Tibial nerve (tissue), 4 donors: ENCODE results near the gene RELA. TPM values are rescaled to one million over a fixed set of nuclear protein-coding genes. Genes with fewer than 3 reads are reported as not detected.
A peak's percentile ranks its signal among the peaks of the same experiment; 100 is the strongest.

Experiments used
- DNase-seq, 2 donors: peaks; one replicate each; pipeline ENCODE4 v3.0.0-alpha.2; 2019; ENCODE audit warnings: low spot score in 2 of 2
- H3K27ac ChIP-seq, 4 donors: fragments of 200-600 bp; sonication (generic) in 3 of 4; one replicate each; pipeline ENCODE4 v1.5.1; 2017 to 2019; ENCODE audit warnings: mild to moderate bottlenecking in 1 of 4
- H3K27me3 ChIP-seq, 2 donors: fragments of 200-600 bp; sonication (generic) in 1 of 2; one replicate each; pipeline versions ENCODE4 v1.5.1 to v1.6.0; 2017 to 2019
- H3K36me3 ChIP-seq, 3 donors: fragments of 200-600 bp; sonication (generic); one replicate each; pipeline ENCODE4 v1.5.1; 2018 to 2019
- H3K4me1 ChIP-seq, 4 donors: fragments of 200-600 bp; sonication (generic) in 3 of 4; one replicate each; pipeline ENCODE4 v1.5.1; 2017 to 2019
- H3K4me3 ChIP-seq, 4 donors: fragments of 200-600 bp; sonication (generic) in 3 of 4; one replicate each; pipeline ENCODE4 v1.5.1; 2017 to 2019; ENCODE audit warnings: mild to moderate bottlenecking in 1 of 4, moderate library complexity in 1 of 4
- H3K9me3 ChIP-seq, 4 donors: fragments of 200-600 bp; sonication (generic) in 3 of 4; one replicate each; pipeline ENCODE4 v1.5.1; 2017 to 2019
- EP300 ChIP-seq, 2 donors: sonication (generic); formaldehyde crosslinking; IDR thresholded peaks; one replicate each; pipeline ENCODE4 v1.6.1; 2017; ENCODE audit warnings: antibody characterized with exemption in 2 of 2, mild to moderate bottlenecking in 1 of 2
- POLR2A ChIP-seq, 2 donors: fragments of 450-650 bp; IDR thresholded peaks; one replicate each; pipeline ENCODE4 v1.6.1; 2017; ENCODE audit warnings: antibody characterized with exemption in 2 of 2, mild to moderate bottlenecking in 2 of 2, moderate library complexity in 2 of 2
- WGBS, 2 donors: methylation state at CpG; one replicate each; pipeline ENCODE4 v1.1.5; 2018; 5-methylcytosine and 5-hydroxymethylcytosine counted together
- total RNA-seq, 4 donors: library from RNA; depleted of rRNA; stranded (reverse); fragments of >200 nt; gene quantifications; one replicate each; pipeline ENCODE4 v1.1.0, GENCODE V29; 2016
- TF ChIP-seq, protein P1 (sequence below), 5 experiments: fragments of 200-600 bp in 3 of 5; fragments of 450-650 bp in 2 of 5; sonication (generic) in 3 of 5; IDR thresholded peaks; one replicate each; pipeline ENCODE4 v1.5.1; 2016 to 2019; ENCODE audit warnings: antibody characterized with exemption in 5 of 5, mild to moderate bottlenecking in 3 of 5, moderate library complexity in 2 of 5

Gene RELA
- total RNA-seq, 4 donors from 2014 or later = 44.6 to 70.8 (median 51.7) TPM

DNA sequence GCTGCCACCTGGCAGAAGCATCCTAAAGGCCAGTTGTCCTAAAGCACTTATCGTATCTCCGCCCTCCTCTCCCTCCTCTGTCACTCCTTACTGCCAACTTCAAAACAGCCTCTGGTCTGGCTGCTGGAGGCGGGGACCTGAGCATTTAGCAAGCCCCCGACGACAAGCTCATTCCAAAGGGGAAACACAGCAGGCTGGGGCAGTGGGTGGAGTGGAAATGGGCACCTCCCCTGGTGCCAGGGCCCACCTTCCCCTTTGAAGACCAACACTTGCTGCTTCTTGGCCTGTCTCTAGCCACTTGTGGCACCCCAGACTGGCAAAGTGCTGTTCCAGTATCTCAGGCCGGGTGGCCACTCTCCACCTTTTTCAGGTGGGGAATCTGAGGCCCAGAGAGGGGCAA lies 52.3 kb downstream of the RELA start:
- peaks cover 5 to 50% (median 7%) of the 10 kb centered on the region in 3 donors for H3K36me3 ChIP-seq
- H3K9me3 ChIP-seq = no peaks in the 10 kb centered on the region
- H3K27ac ChIP-seq = peak overlapping the region; percentile 79 to 98 (median 96)
- no peaks in the 10 kb centered on the region for H3K27me3 ChIP-seq
- 24 to 44% methylated on average over 6 of the region's 6 CpGs for WGBS, 2 donors
- no peak for TF ChIP-seq POLR2A (IDR thresholded peaks at IDR 0.05)
- no peak for TF ChIP-seq EP300 (IDR thresholded peaks at IDR 0.05)
- TF ChIP-seq, protein P1, sequence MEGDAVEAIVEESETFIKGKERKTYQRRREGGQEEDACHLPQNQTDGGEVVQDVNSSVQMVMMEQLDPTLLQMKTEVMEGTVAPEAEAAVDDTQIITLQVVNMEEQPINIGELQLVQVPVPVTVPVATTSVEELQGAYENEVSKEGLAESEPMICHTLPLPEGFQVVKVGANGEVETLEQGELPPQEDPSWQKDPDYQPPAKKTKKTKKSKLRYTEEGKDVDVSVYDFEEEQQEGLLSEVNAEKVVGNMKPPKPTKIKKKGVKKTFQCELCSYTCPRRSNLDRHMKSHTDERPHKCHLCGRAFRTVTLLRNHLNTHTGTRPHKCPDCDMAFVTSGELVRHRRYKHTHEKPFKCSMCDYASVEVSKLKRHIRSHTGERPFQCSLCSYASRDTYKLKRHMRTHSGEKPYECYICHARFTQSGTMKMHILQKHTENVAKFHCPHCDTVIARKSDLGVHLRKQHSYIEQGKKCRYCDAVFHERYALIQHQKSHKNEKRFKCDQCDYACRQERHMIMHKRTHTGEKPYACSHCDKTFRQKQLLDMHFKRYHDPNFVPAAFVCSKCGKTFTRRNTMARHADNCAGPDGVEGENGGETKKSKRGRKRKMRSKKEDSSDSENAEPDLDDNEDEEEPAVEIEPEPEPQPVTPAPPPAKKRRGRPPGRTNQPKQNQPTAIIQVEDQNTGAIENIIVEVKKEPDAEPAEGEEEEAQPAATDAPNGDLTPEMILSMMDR (IDR thresholded peaks at IDR 0.05) = no peak
- H3K4me1 ChIP-seq = peaks cover 0 to 74% (median 56%) of the 10 kb centered on the region in 4 donors
- peak overlapping the region; percentile 26 to 97 (median 79) for H3K4me3 ChIP-seq
- no peak for DNase-seq

DNA sequence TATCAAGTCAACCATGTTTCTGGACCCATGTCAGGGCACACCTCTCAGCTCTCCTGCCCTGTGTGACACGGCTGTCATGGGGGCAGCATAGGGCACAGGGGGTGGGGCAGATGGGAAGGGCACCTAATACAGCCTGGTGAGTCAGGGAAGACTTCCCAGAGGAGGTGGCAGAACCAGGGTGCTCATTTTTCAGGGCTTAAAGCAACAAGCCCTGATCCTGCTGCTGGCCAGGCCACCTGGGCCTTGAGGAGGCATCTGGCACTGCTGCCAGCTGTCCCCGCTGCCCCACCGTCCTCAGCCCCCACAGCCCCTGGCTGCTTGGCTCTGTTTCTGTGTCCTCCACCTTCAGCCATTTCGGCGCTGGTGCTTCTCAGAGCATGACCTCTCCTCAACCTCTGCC lies 53.1 kb downstream of the RELA start:
- DNase-seq = no peak
- Histone ChIP-seq H3K4me3 (peak overlapping the region in 2 of 4 donors; percentile 8 to 97), H3K27me3 (no peaks in the 10 kb centered on the region), H3K4me1 (peaks cover 0 to 74% (median 56%) of the 10 kb centered on the region in 4 donors), H3K27ac (peak overlapping the region; percentile 79 to 98 (median 96)), H3K36me3 (peaks cover 8 to 57% (median 15%) of the 10 kb centered on the region in 3 donors), H3K9me3 (no peaks in the 10 kb centered on the region)
- TF ChIP-seq POLR2A (IDR thresholded peaks at IDR 0.05) = no peak
- TF ChIP-seq, protein P1 (IDR thresholded peaks at IDR 0.05) = no peak
- TF ChIP-seq EP300 (IDR thresholded peaks at IDR 0.05) = no peak
- 58 to 66% methylated on average over 5 of the region's 5 CpGs for WGBS, 2 donors

DNA sequence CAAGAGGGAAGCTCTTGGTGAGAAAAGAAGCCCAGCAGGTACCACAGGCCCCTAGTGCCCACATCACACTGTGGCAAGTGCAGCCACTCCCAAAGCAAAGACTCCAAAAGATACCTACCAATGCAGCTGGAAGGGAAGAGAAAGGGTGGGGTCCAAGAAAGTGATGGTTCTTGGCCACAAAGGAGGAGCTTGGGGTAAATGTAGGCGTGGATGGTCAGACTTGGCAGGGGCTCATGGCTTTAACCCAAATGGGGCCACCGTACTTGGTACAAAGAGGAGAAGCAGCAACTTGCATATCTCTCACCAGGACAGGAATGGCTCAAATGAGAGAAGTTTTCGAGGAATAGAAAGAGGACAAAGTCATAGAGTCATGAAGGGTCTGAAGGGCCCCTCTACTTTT lies 53.5 kb downstream of the RELA start:
- peaks cover 8 to 61% (median 18%) of the 10 kb centered on the region in 3 donors for H3K36me3 ChIP-seq
- no peak for DNase-seq
- no peak overlapping the region for H3K4me3 ChIP-seq
- no peaks in the 10 kb centered on the region for H3K27me3 ChIP-seq
- 23 to 37% methylated on average over 3 of the region's 3 CpGs for WGBS, 2 donors
- H3K27ac ChIP-seq = peak overlapping the region; percentile 79 to 98 (median 96)
- peaks cover 0 to 74% (median 56%) of the 10 kb centered on the region in 4 donors for H3K4me1 ChIP-seq
- no peaks in the 10 kb centered on the region for H3K9me3 ChIP-seq
- TF ChIP-seq POLR2A (IDR thresholded peaks at IDR 0.05) (no peak), EP300 (IDR thresholded peaks at IDR 0.05) (no peak)
- TF ChIP-seq, protein P1 (IDR thresholded peaks at IDR 0.05) = no peak

DNA sequence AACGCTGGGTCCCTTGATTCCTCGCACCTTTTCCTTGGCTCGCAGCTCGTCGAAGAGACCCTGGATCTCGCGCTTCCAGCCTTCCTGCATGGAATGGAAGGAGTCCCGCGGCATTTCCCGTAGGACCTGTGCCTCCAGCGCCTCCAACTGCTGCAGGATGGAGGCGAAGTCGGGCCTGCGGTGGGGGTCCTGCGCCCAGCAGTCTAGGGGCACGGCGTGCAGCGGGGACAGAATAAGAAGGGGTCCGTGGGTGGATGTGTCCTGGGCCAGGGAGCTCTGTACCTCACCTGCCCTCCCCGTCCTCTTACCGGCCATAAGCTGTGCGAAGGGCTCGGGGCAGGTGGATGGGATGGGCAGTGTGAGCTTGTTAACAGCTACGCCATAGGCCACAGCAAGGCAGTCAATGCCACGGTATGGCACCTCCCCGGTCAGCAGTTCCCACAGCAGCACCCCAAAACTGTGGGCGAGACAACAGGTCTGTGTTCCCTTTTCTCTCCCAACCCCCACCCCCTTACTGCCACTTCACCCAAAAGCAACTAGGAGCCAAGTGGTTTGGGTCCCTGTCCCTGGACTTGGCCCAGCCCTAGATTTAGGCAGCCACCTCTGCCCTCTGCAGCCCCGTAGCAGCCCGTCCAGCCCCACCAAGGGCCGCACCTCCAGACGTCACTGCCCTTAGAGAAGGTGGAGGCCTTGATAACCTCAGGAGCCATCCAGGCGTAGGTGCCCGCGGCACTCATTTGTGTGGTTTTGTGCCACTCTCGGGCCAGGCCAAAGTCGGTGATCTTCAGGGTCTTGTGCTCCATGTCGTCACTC lies 54.9 kb downstream of the RELA start:
- H3K4me1 ChIP-seq = peaks cover 0 to 68% (median 48%) of the 10 kb centered on the region in 4 donors
- H3K9me3 ChIP-seq = no peaks in the 10 kb centered on the region
- H3K27me3 ChIP-seq = no peaks in the 10 kb centered on the region
- no peak for DNase-seq
- TF ChIP-seq POLR2A (IDR thresholded peaks at IDR 0.05) (no peak), EP300 (IDR thresholded peaks at IDR 0.05) (no peak)
- TF ChIP-seq, protein P1 (IDR thresholded peaks at IDR 0.05) = no peak
- peak overlapping the region; percentile 31 to 96 (median 58) for H3K27ac ChIP-seq
- WGBS, 2 donors = 73 to 78% methylated on average over 34 to 37 of the region's 37 CpGs
- H3K36me3 ChIP-seq = peaks cover 8 to 75% (median 21%) of the 10 kb centered on the region in 3 donors
- H3K4me3 ChIP-seq = peak overlapping the region in 2 of 4 donors; percentile 24 to 47
